H9 (cell line): ENCODE data around the gene RALGAPA2. TPM values are rescaled to one million over a fixed set of nuclear protein-coding genes. Genes with fewer than 3 reads are reported as not detected.

Source experiments
- DNase-seq: peaks from one replicate; pipeline ENCODE4 v3.0.0-alpha.2; 2017
- H2AFZ ChIP-seq: one replicate; pipeline ENCODE4 v1.6.1; 2013; ENCODE audit warnings: mild to moderate bottlenecking, low read length, control low read depth, moderate library complexity
- H2AK5ac ChIP-seq: 2 replicates; pipeline ENCODE4 v1.6.1; 2013; ENCODE audit warnings: low read length, control low read depth, mixed read lengths; ENCODE audit not compliant: insufficient read length
- H2BK120ac ChIP-seq: one replicate; pipeline ENCODE4 v1.6.1; 2013; ENCODE audit warnings: low read depth, mild to moderate bottlenecking, low read length, control low read depth, inconsistent platforms; ENCODE audit not compliant: poor library complexity, severe bottlenecking
- H2BK12ac ChIP-seq: 2 replicates; pipeline ENCODE4 v1.6.1; 2013; ENCODE audit warnings: low read length, control low read depth, mixed read lengths, low read depth; ENCODE audit not compliant: insufficient read length
- H2BK15ac ChIP-seq: 2 replicates; pipeline ENCODE4 v1.6.1; 2013; ENCODE audit warnings: low read depth, low read length, control low read depth
- H2BK20ac ChIP-seq: one replicate; pipeline ENCODE4 v1.6.1; 2013; ENCODE audit warnings: low read depth, mild to moderate bottlenecking, low read length, control low read depth, inconsistent platforms; ENCODE audit not compliant: poor library complexity, severe bottlenecking
- H2BK5ac ChIP-seq: 2 replicates; pipeline ENCODE4 v1.6.1; 2013; ENCODE audit warnings: low read length, control low read depth, mixed read lengths; ENCODE audit not compliant: insufficient read length
- H3K14ac ChIP-seq: 2 replicates; pipeline ENCODE4 v1.6.1; 2013; ENCODE audit warnings: low read length, control low read depth; ENCODE audit not compliant: insufficient read depth
- H3K18ac ChIP-seq: 2 replicates; pipeline ENCODE4 v1.6.1; 2013; ENCODE audit warnings: low read depth, mild to moderate bottlenecking, mixed read lengths, low read length, control low read depth; ENCODE audit not compliant: insufficient read length
- H3K23ac ChIP-seq: 2 replicates; pipeline ENCODE4 v1.6.1; 2013; ENCODE audit warnings: low read length, control low read depth, mixed read lengths, low read depth; ENCODE audit not compliant: insufficient read length
- H3K23me2 ChIP-seq: 2 replicates; pipeline ENCODE4 v1.6.1; 2013; ENCODE audit warnings: low read depth, mild to moderate bottlenecking, mixed read lengths, low read length, control low read depth; ENCODE audit not compliant: insufficient read length, poor library complexity, severe bottlenecking
- H3K27ac ChIP-seq: 2 replicates; pipeline ENCODE4 v1.5.1; 2013; ENCODE audit warnings: low read length, control low read depth, mixed read lengths, low read depth; ENCODE audit not compliant: insufficient read length
- H3K27me3 ChIP-seq: 2 replicates; pipeline ENCODE4 v1.6.1; 2013; ENCODE audit warnings: low read length, control low read depth, inconsistent platforms; ENCODE audit not compliant: insufficient read depth
- H3K4ac ChIP-seq: 2 replicates; pipeline ENCODE4 v1.6.1; 2013; ENCODE audit warnings: low read depth, mild to moderate bottlenecking, control low read depth, inconsistent platforms, low read length, moderate library complexity
- H3K4me1 ChIP-seq: 2 replicates; pipeline ENCODE4 v1.6.1; 2013; ENCODE audit warnings: low read length, control low read depth, inconsistent platforms; ENCODE audit not compliant: insufficient read depth
- H3K4me2 ChIP-seq: 2 replicates; pipeline ENCODE4 v1.6.1; 2013; ENCODE audit warnings: low read length, control low read depth, mixed read lengths; ENCODE audit not compliant: insufficient read length, insufficient read depth
- H3K56ac ChIP-seq: 2 replicates; pipeline ENCODE4 v1.6.1; 2013; ENCODE audit warnings: low read depth, mild to moderate bottlenecking, mixed read lengths, low read length, control low read depth; ENCODE audit not compliant: insufficient read length
- H3K79me1 ChIP-seq: 2 replicates; pipeline ENCODE4 v1.6.1; 2013; ENCODE audit warnings: low read depth, mild to moderate bottlenecking, moderate library complexity, low read length, control low read depth, inconsistent platforms; ENCODE audit not compliant: insufficient read depth, poor library complexity, severe bottlenecking
- H3K79me2 ChIP-seq: 2 replicates; pipeline ENCODE4 v1.6.1; 2013; ENCODE audit warnings: low read length, control low read depth, inconsistent platforms; ENCODE audit not compliant: insufficient read depth
- H3K9ac ChIP-seq: 2 replicates; pipeline ENCODE4 v1.6.1; 2013; ENCODE audit warnings: low read length, control low read depth, mixed read lengths; ENCODE audit not compliant: insufficient read length; ENCODE audit errors: extremely low read depth
- H3K9me3 ChIP-seq: one replicate; pipeline ENCODE4 v1.6.1; 2013; ENCODE audit warnings: low read depth, low read length, inconsistent platforms; ENCODE audit not compliant: control insufficient read depth
- H3T11ph ChIP-seq: one replicate; pipeline ENCODE4 v1.6.1; 2013; ENCODE audit warnings: mild to moderate bottlenecking, low read length, control low read depth, inconsistent platforms
- H4K20me1 ChIP-seq: one replicate; pipeline ENCODE4 v1.6.1; 2013; ENCODE audit not compliant: control insufficient read depth, insufficient read length, insufficient read depth
- H4K5ac ChIP-seq: 2 replicates; pipeline ENCODE4 v1.6.1; 2013; ENCODE audit warnings: low read depth, mild to moderate bottlenecking, mixed read lengths, low read length, control low read depth; ENCODE audit not compliant: insufficient read length
- H4K8ac ChIP-seq: replicated peaks from 2 replicates; pipeline ENCODE4 v1.6.1; 2013; ENCODE audit warnings: low read length, control low read depth, mixed read lengths, low read depth; ENCODE audit not compliant: insufficient read length
- H4K91ac ChIP-seq: 2 replicates; pipeline ENCODE4 v1.6.1; 2013; ENCODE audit warnings: low read depth, mild to moderate bottlenecking, moderate library complexity, mixed read lengths, low read length, control low read depth; ENCODE audit not compliant: insufficient read length
- H3K27ac Mint-ChIP-seq, 3 experiments: 2 replicates in 2 of 3; 3 replicates in 1 of 3; pipeline ENCODE4 v1.8.0; 2020 to 2021; ENCODE audit warnings: mixed read lengths in 3 of 3, mild to moderate bottlenecking in 1 of 3, moderate library complexity in 1 of 3
- H3K27me3 Mint-ChIP-seq: 2 replicates; pipeline ENCODE4 v1.8.0; 2021; ENCODE audit warnings: low read depth, mild to moderate bottlenecking, moderate library complexity, mixed read lengths
- H3K36me3 Mint-ChIP-seq, 3 experiments: 2 replicates in 2 of 3; 3 replicates in 1 of 3; pipeline ENCODE4 v1.8.0; 2020 to 2021; ENCODE audit warnings: low read depth in 3 of 3, mixed read lengths in 3 of 3; ENCODE audit not compliant: insufficient read depth in 1 of 3
- H3K4me1 Mint-ChIP-seq, 2 experiments: 2 replicates each; pipeline ENCODE4 v1.8.0; 2020; ENCODE audit warnings: mixed read lengths in 2 of 2
- H3K4me3 Mint-ChIP-seq, 2 experiments: 2 replicates in 1 of 2; 3 replicates in 1 of 2; pipeline ENCODE4 v1.8.0; 2020 to 2021; ENCODE audit warnings: mild to moderate bottlenecking in 2 of 2, mixed read lengths in 2 of 2, moderate library complexity in 1 of 2
- H3K9me3 Mint-ChIP-seq, 2 experiments: 2 replicates in 1 of 2; 3 replicates in 1 of 2; pipeline ENCODE4 v1.8.0; 2020; ENCODE audit warnings: mild to moderate bottlenecking in 2 of 2, mixed read lengths in 2 of 2, moderate library complexity in 1 of 2
- CTCF ChIP-seq: fragments of 200-600 bp; sonication (generic); conservative IDR thresholded peaks from 3 replicates; pipeline ENCODE4 v1.8.0; 2021; ENCODE audit warnings: antibody characterized with exemption, mild to moderate bottlenecking
- WGBS: extraction: QIAGEN DNeasy Blood & Tissue Kit; methylation state at CpG from one replicate; pipeline ENCODE4 v1.1.7; 2013; ENCODE audit warnings: missing lambda C conversion rate, low lambda C conversion rate, mixed read lengths; ENCODE audit not compliant: insufficient read length; ENCODE audit errors: extremely low coverage; 5-methylcytosine and 5-hydroxymethylcytosine counted together
- total RNA-seq: library from RNA; stranded (reverse); gene quantifications from 2 replicates; pipeline ENCODE4 v1.2.1, GENCODE V29; 2021

The RALGAPA2 gene
- total RNA-seq, 1 experiment from 2014 or later: 16.6 TPM

- Histone ChIP-seq H3K23ac (no peak overlapping the region), H2BK20ac (no peak overlapping the region), H2BK5ac (no peak overlapping the region), H2AFZ (no peak overlapping the region), H3K14ac (no peak overlapping the region), H3K27me3 (no peaks in the 10 kb centered on the region), H2BK15ac (no peak overlapping the region), H3K79me2 (no peaks in the 10 kb centered on the region), H3K4me2 (no peak overlapping the region), H3K18ac (no peak overlapping the region), H4K20me1 (no peaks in the 10 kb centered on the region), H2BK120ac (no peak overlapping the region), H3K23me2 (no peaks in the 10 kb centered on the region), H3K9me3 (no peaks in the 10 kb centered on the region), H3K9ac (no peak overlapping the region), H4K8ac (no peak overlapping the region), H3K4me1 (no peaks in the 10 kb centered on the region), H3K27ac (no peak overlapping the region), H3K56ac (no peak overlapping the region), H2BK12ac (no peak overlapping the region), H4K91ac (no peak overlapping the region), H3K79me1 (no peaks in the 10 kb centered on the region), H3K4ac (no peak overlapping the region), H2AK5ac (no peak overlapping the region), H4K5ac (no peak overlapping the region), H3T11ph (no peak overlapping the region)
- Mint-ChIP-seq H3K36me3 (no peaks in the 10 kb centered on the region; a peak in 2 of 7 replicates), H3K4me1 (peaks cover 1 to 7% of the 10 kb centered on the region in 2 experiments; a peak in 1 of 4 replicates), H3K4me3 (no peak overlapping the region), H3K27me3 (no peaks in the 10 kb centered on the region; the same call in 1 of the 2 replicates), H3K27ac (no peak overlapping the region), H3K9me3 (no peaks in the 10 kb centered on the region)
- no CpG with 5 or more reads among the region's 6 CpGs for WGBS
- DNase-seq: no peak
- peak; percentile 26; the same call in 1 of the 3 replicates for TF ChIP-seq CTCF
Measured at GRCh38 chr20:20435453-20435852, 277.0 kb downstream of the RALGAPA2 start.
